ENCODE data around the gene SSBP3.

DNA sequence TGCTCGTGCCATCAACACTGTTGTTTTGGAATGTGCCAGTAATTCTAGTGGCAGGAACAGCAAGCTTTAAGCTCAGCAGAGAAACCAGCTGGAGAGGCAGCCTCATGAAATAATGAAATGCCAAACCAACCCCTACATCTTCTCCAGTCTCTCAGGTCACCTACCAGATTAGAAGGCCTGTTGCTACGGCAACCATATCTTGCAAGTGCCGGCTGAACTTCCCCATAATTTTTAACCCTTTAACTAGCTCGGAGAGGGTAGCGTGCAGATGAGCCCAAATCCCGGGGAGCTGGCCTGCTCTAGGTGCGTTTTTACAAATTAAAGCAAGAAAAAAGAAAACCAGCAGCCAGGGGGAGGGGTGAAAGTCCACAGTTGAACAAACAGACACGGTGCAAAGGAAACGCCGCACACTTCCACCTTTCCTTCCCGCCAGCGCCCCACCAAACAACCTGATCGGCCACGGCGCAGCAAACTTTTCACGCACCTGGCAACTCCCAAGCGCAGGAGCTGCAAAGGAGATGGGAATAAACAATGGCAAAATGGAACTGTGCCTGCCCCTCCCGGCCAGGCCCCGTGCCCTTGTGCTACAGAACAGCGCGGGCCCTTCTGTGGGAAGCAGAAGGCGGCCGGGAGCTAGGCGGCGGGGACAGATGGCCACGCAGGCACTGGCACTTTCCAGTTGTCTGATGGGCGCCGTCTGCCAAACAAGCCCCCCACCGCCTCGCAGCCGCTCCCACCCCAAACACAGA, 50.1 kb downstream of the SSBP3 start:
- TF ChIP-seq, protein P1, sequence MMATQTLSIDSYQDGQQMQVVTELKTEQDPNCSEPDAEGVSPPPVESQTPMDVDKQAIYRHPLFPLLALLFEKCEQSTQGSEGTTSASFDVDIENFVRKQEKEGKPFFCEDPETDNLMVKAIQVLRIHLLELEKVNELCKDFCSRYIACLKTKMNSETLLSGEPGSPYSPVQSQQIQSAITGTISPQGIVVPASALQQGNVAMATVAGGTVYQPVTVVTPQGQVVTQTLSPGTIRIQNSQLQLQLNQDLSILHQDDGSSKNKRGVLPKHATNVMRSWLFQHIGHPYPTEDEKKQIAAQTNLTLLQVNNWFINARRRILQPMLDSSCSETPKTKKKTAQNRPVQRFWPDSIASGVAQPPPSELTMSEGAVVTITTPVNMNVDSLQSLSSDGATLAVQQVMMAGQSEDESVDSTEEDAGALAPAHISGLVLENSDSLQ (IDR thresholded peaks at IDR 0.05): no peak
- TF ChIP-seq ZNF384 (IDR thresholded peaks at IDR 0.05): no peak
- TF ChIP-seq FOXK2 (IDR thresholded peaks at IDR 0.05): no peak
- no peak for TF ChIP-seq TARDBP (IDR thresholded peaks at IDR 0.05)
- no peak for TF ChIP-seq FOXM1 (IDR thresholded peaks at IDR 0.05; ENCODE audit: borderline replicate concordance)
- no peak for TF ChIP-seq FOXA1 (IDR thresholded peaks at IDR 0.05)
- no peak for TF ChIP-seq ARNT (IDR thresholded peaks at IDR 0.05)
- TF ChIP-seq L3MBTL2 (conservative IDR thresholded peaks at IDR 0.05): no peak

Data from HEK293T (cell line).